ENCODE data around the gene SGCA. TPM values are rescaled to one million over a fixed set of nuclear protein-coding genes. Genes with fewer than 3 reads are reported as not detected.

SGCA gene
- total RNA-seq, 1 donor from 2014 or later = not detected

DNA sequence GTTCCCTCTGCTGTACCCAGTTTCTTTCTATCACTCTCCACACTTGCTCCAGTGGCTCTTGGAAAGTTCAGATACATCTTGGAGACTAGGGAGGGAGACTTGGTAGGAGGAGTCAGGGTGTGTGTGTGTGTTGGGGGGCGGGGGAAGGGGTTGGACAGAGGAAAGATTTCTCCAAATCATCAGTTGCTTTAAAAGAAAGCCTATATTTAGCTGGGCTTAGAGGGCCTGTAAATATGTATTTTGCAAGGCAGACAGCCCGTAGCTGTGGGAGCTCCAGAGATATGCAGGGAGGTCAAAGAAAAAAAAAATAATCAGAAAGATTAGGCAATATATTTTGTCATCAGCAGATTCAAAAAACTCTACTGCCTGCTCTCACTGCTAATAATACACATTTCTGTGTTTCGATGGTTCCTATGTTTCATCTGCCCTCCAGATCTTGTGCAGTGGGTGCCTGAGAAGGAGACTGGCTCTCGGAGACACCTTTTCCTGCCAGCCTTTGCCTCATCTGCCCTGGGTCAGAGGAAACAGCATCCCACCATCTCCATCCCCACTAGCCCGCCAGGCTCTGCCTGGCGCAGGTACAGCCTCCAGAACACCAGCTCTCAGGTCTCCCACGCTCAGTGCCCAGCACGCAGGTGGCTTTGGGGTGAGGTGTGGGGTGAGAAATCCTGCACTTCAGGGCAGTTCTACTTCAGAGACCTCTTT is 10.5 kb upstream of the SGCA start:
- H3K36me3 ChIP-seq (ENCODE audit: control insufficient read depth, insufficient read depth, low read length) = no peaks in the 10 kb centered on the region
- TF ChIP-seq, protein P1, sequence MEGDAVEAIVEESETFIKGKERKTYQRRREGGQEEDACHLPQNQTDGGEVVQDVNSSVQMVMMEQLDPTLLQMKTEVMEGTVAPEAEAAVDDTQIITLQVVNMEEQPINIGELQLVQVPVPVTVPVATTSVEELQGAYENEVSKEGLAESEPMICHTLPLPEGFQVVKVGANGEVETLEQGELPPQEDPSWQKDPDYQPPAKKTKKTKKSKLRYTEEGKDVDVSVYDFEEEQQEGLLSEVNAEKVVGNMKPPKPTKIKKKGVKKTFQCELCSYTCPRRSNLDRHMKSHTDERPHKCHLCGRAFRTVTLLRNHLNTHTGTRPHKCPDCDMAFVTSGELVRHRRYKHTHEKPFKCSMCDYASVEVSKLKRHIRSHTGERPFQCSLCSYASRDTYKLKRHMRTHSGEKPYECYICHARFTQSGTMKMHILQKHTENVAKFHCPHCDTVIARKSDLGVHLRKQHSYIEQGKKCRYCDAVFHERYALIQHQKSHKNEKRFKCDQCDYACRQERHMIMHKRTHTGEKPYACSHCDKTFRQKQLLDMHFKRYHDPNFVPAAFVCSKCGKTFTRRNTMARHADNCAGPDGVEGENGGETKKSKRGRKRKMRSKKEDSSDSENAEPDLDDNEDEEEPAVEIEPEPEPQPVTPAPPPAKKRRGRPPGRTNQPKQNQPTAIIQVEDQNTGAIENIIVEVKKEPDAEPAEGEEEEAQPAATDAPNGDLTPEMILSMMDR (IDR thresholded peaks at IDR 0.05; ENCODE audit: insufficient read depth, low read length, poor library complexity, severe bottlenecking) = no peak
- H3K27me3 ChIP-seq (ENCODE audit: control insufficient read depth, insufficient read depth, low read length) = no peaks in the 10 kb centered on the region
- no peak overlapping the region for H3K4me3 ChIP-seq (ENCODE audit: low read depth, low read length)
- no peak for DNase-seq (ENCODE audit: low read depth)

DNA sequence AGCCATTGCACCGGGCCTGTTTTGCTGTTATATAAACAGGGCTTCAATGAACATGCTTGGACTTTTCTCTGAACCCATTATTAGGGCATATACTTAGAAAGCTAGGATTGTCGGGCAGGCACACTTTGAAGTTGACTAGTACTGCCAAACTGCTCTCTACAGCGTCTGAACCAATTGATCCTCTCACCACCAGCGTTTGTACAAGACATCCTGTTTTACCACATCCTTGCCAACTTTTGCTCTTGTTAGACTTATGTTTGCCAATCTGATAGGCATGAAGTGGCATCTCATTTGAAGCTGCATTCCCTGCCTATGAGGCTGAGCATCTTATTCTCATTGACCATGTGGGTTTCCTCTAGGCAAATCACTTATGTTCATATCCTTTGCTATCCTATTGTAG is 7.9 kb upstream of the SGCA start:
- no peaks in the 10 kb centered on the region for H3K27me3 ChIP-seq (ENCODE audit: control insufficient read depth, insufficient read depth, low read length)
- H3K36me3 ChIP-seq (ENCODE audit: control insufficient read depth, insufficient read depth, low read length) = no peaks in the 10 kb centered on the region
- TF ChIP-seq, protein P1 (IDR thresholded peaks at IDR 0.05; ENCODE audit: insufficient read depth, low read length, poor library complexity, severe bottlenecking) = no peak
- no peak for DNase-seq (ENCODE audit: low read depth)
- H3K4me3 ChIP-seq (ENCODE audit: low read depth, low read length) = no peak overlapping the region

DNA sequence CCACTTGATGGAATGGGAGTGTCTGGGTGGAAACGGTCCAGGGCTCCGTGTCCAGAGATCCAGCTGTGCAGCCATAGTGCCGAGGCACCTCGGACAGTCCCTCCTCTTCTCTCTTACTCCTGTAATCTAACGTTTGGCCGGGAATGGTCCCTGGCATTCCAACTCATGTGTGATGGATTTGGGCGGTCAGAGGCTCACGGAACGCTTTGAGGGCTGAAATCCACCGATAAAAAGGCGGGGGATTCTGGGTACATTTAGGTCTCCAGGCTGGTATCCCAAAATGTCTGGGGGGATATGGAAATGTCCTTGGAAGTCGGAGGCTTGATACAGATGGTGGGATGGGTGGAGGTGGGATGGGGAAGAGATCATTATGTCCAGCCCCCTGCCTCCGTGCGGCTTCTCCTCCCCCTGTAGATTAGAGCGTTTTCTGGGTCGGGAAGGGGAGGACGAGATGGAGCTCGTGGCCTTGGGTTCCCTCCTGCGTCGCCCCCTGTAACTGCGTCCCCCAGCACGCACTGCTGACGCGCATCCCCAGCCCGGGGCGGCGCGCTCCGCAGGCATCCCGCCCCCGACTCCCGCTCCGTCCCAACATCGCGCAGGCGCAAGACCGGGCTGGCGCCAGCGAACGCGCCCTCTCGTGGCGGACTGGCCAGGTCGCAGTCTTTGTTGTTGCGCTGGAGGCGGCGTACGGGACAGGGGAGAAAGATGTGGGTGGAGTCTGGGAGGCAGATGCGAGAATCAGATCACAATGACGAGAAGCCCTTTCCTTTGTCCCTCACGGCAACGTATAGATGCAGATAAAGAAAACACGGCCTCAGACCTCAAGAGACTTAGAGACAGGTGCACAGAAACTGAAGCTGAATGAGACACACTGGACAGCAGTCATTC is 4.5 kb upstream of the SGCA start:
- peak overlapping the region; percentile 58 for H3K4me3 ChIP-seq (ENCODE audit: low read depth, low read length)
- DNase-seq (ENCODE audit: low read depth) = no peak
- no peaks in the 10 kb centered on the region for H3K27me3 ChIP-seq (ENCODE audit: control insufficient read depth, insufficient read depth, low read length)
- no peaks in the 10 kb centered on the region for H3K36me3 ChIP-seq (ENCODE audit: control insufficient read depth, insufficient read depth, low read length)
- TF ChIP-seq, protein P1 (IDR thresholded peaks at IDR 0.05; ENCODE audit: insufficient read depth, low read length, poor library complexity, severe bottlenecking) = peak; percentile 85

DNA sequence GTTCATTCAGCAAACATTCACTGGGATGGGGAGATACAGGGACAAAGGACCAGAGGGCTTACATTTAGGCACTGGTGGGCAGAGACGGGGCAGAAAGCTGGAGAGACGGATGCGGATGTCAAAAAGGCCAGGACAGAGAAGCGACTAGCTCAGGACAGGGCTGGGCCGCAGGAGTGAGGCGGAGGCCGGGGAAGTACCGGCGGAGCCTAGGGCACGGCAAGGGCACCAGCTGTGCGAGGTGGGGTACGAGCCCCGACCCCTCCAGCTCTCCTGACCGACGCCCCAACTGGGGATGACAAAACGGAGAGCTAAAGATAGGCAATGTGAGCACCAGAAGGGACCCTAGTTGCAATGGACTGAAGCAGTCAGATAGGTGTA is 3.9 kb upstream of the SGCA start:
- DNase-seq (ENCODE audit: low read depth) = no peak
- TF ChIP-seq, protein P1 (IDR thresholded peaks at IDR 0.05; ENCODE audit: insufficient read depth, low read length, poor library complexity, severe bottlenecking) = no peak
- Histone ChIP-seq H3K36me3 (ENCODE audit: control insufficient read depth, insufficient read depth, low read length) (no peaks in the 10 kb centered on the region), H3K27me3 (ENCODE audit: control insufficient read depth, insufficient read depth, low read length) (no peaks in the 10 kb centered on the region), H3K4me3 (ENCODE audit: low read depth, low read length) (no peak overlapping the region)

DNA sequence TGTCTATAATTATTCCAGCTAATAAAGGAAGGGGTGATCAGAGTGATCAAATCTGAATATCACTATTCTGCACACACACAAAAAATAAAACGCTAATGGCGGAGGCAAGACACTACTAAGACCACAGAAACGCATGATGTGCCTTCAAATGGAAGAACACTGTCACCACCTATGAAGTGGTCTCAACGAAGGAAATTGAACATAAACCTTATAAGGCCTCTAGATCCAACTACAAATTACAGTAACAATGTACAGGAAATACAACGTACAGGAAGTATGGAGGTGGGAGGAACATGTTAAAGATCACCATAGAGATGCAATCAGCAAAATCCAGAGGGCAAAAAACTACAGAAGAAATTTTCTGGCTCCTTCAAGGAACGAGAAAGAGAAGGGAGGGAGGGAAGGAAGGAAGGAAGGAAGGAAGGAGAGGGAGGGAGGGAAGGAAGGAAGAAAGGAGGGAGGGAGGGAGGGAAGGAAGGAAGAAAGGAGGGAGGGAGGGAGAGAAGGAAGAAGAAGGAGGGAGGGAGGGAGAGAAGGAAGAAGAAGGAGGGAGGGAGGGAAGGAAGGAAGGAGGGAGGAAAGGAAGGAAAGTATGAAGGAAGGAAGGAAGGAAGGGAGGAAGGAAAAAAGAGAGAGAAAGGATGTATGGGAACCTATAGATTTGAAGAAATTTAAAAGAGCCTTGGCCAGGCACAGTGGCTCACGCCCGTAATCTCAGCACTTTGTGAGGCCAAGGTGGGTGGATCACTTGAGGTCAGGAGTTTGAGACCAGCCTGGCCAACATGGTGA is 3.1 kb upstream of the SGCA start:
- Histone ChIP-seq H3K4me3 (ENCODE audit: low read depth, low read length) (no peak overlapping the region), H3K36me3 (ENCODE audit: control insufficient read depth, insufficient read depth, low read length) (no peaks in the 10 kb centered on the region), H3K27me3 (ENCODE audit: control insufficient read depth, insufficient read depth, low read length) (no peaks in the 10 kb centered on the region)
- no peak for DNase-seq (ENCODE audit: low read depth)
- TF ChIP-seq, protein P1 (IDR thresholded peaks at IDR 0.05; ENCODE audit: insufficient read depth, low read length, poor library complexity, severe bottlenecking) = no peak
